ENCODE measurements around the gene STK39. TPM values are rescaled to one million over a fixed set of nuclear protein-coding genes. Genes with fewer than 3 reads are reported as not detected.

Gene STK39
- total RNA-seq, 1 experiment from 2014 or later, result 22.1 TPM

GRCh38 chr2:168156661-168157060 is 90.7 kb downstream of the STK39 start:
- no peaks in the 10 kb centered on the region for H3K9me3 ChIP-seq (ENCODE audit: control insufficient read depth, low read depth, low read length)
- no peak overlapping the region for H3K4me2 ChIP-seq (ENCODE audit: insufficient read depth, insufficient read length, low read length)
- Mint-ChIP-seq H3K27ac (peak overlapping the region in 2 of 3 experiments; percentile 9 to 62; a peak in 3 of 7 replicates), H3K27me3 (ENCODE audit: low read depth) (no peaks in the 10 kb centered on the region), H3K4me1 (peaks cover 7 to 14% of the 10 kb centered on the region in 2 experiments; a peak in 3 of 4 replicates), H3K36me3 (ENCODE audit: insufficient read depth in 1 of 3, low read depth in 3 of 3) (no peaks in the 10 kb centered on the region), H3K9me3 (no peaks in the 10 kb centered on the region), H3K4me3 (no peak overlapping the region)
- H3K23me2 ChIP-seq (ENCODE audit: insufficient read length, low read depth, low read length, poor library complexity, severe bottlenecking), result no peaks in the 10 kb centered on the region
- H2BK15ac ChIP-seq (ENCODE audit: low read depth, low read length), result no peak overlapping the region
- no peak overlapping the region for H4K5ac ChIP-seq (ENCODE audit: insufficient read length, low read depth, low read length)
- no peaks in the 10 kb centered on the region for H3K27me3 ChIP-seq (ENCODE audit: insufficient read depth, low read length)
- H3T11ph ChIP-seq (ENCODE audit: low read length), result no peak overlapping the region
- no peaks in the 10 kb centered on the region; the same call in 1 of the 2 replicates for H3K4me1 ChIP-seq (ENCODE audit: insufficient read depth, low read length)
- no peak overlapping the region for H3K18ac ChIP-seq (ENCODE audit: insufficient read length, low read depth, low read length)
- no peaks in the 10 kb centered on the region for H4K20me1 ChIP-seq (ENCODE audit: control insufficient read depth, insufficient read depth, insufficient read length)
- no peak overlapping the region for H2AK5ac ChIP-seq (ENCODE audit: insufficient read length, low read length)
- H3K9ac ChIP-seq (ENCODE audit: extremely low read depth, insufficient read length, low read length), result no peak overlapping the region
- H3K23ac ChIP-seq (ENCODE audit: insufficient read length, low read depth, low read length), result no peak overlapping the region
- H4K8ac ChIP-seq (replicated peaks; ENCODE audit: insufficient read length, low read depth, low read length), result no peak overlapping the region
- no peaks in the 10 kb centered on the region for H3K79me2 ChIP-seq (ENCODE audit: insufficient read depth, low read length)
- H2AFZ ChIP-seq (ENCODE audit: low read length), result no peak overlapping the region
- no peak overlapping the region for H2BK5ac ChIP-seq (ENCODE audit: insufficient read length, low read length)
- no peak overlapping the region for H3K14ac ChIP-seq (ENCODE audit: insufficient read depth, low read length)
- H4K91ac ChIP-seq (ENCODE audit: insufficient read length, low read depth, low read length), result no peak overlapping the region
- H2BK12ac ChIP-seq (ENCODE audit: insufficient read length, low read depth, low read length), result no peak overlapping the region
- TF ChIP-seq, protein P1, sequence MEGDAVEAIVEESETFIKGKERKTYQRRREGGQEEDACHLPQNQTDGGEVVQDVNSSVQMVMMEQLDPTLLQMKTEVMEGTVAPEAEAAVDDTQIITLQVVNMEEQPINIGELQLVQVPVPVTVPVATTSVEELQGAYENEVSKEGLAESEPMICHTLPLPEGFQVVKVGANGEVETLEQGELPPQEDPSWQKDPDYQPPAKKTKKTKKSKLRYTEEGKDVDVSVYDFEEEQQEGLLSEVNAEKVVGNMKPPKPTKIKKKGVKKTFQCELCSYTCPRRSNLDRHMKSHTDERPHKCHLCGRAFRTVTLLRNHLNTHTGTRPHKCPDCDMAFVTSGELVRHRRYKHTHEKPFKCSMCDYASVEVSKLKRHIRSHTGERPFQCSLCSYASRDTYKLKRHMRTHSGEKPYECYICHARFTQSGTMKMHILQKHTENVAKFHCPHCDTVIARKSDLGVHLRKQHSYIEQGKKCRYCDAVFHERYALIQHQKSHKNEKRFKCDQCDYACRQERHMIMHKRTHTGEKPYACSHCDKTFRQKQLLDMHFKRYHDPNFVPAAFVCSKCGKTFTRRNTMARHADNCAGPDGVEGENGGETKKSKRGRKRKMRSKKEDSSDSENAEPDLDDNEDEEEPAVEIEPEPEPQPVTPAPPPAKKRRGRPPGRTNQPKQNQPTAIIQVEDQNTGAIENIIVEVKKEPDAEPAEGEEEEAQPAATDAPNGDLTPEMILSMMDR (conservative IDR thresholded peaks at IDR 0.05), result no peak
- no peak for DNase-seq
- H3K4ac ChIP-seq (ENCODE audit: low read depth, low read length), result no peak overlapping the region
- no peak overlapping the region for H2BK120ac ChIP-seq (ENCODE audit: low read depth, low read length, poor library complexity, severe bottlenecking)
- no peak overlapping the region for H2BK20ac ChIP-seq (ENCODE audit: low read depth, low read length, poor library complexity, severe bottlenecking)
- H3K56ac ChIP-seq (ENCODE audit: insufficient read length, low read depth, low read length), result no peak overlapping the region
- WGBS (ENCODE audit: extremely low coverage, insufficient read length, low lambda C conversion rate), result no CpG with 5 or more reads among the region's 5 CpGs
- no peak overlapping the region for H3K27ac ChIP-seq (ENCODE audit: insufficient read length, low read depth, low read length)
- H3K79me1 ChIP-seq (ENCODE audit: insufficient read depth, low read depth, low read length, poor library complexity, severe bottlenecking), result peaks cover 2% of the 10 kb centered on the region
